GM12878 (cell line): ENCODE results near the gene EMX1. TPM values are rescaled to one million over a fixed set of nuclear protein-coding genes. Genes with fewer than 3 reads are reported as not detected.

Experiments
- ATAC-seq: fragments of 200-7000 bp; cut with Tn5 transposase; 3 replicates; pipeline ENCODE4 v1.9.1; 2020; ENCODE audit warnings: mild to moderate bottlenecking, moderate library complexity
- BruUV-seq: library from RNA; stranded (reverse); fragments of 400-500 nt; replicated peaks from 2 replicates; lab custom pipeline; 2021; lab: Mats Ljungman, UMichigan
- CTCF ChIA-PET: fragments of 300-600 bp; sonication (Branson Sonifier 250); formaldehyde crosslinking; extraction: SDS; loops from one replicate; lab custom pipeline; 2021; ENCODE audit warnings: inconsistent platforms; lab: Yijun Ruan, JAX
- POLR2A ChIA-PET: fragments of 350-600 bp; formaldehyde crosslinking; extraction: SDS; loops from one replicate; lab custom pipeline; 2021; ENCODE audit warnings: inconsistent platforms; lab: Charles Lee
- RAD21 ChIA-PET: fragments of 300-600 bp; sonication (Branson Sonifier 250); formaldehyde crosslinking; loops from one replicate; lab custom pipeline; 2023; ENCODE audit warnings: antibody characterized with exemption; ENCODE audit not compliant: unreplicated experiment; lab: Charles Lee
- SMC1A ChIA-PET: fragments of 300-600 bp; sonication (Branson Sonifier 250); formaldehyde crosslinking; loops from one replicate; lab custom pipeline; 2023; ENCODE audit not compliant: unreplicated experiment, uncharacterized antibody; lab: Charles Lee
- DNase-seq: peaks from one replicate; pipeline ENCODE4 v3.0.0-alpha.2; 2011; ENCODE audit warnings: low read depth, low spot score
- FAIRE-seq: peaks from 3 replicates; lab custom pipeline; 2011; peaks lifted over from hg19 to GRCh38; lab: Jason Lieb, UNC
- H2AFZ ChIP-seq: 2 replicates; pipeline ENCODE4 v1.6.0; 2011; ENCODE audit warnings: low read depth, low read length, control low read depth; ENCODE audit not compliant: control insufficient read depth
- H3K27ac ChIP-seq: 2 replicates; pipeline ENCODE4 v1.5.1; 2011; ENCODE audit warnings: control low read depth; ENCODE audit not compliant: control insufficient read depth, insufficient read depth
- H3K27me3 ChIP-seq, 2 experiments: replicated peaks in 1 of 2; 2 replicates each; pipeline versions ENCODE4 v1.6.0 to v1.6.1; 2011; ENCODE audit warnings: low read length in 1 of 2; ENCODE audit not compliant: control insufficient read depth in 2 of 2, insufficient read depth in 2 of 2
- H3K36me3 ChIP-seq, 2 experiments: 2 replicates each; pipeline ENCODE4 v1.5.1; 2011; ENCODE audit warnings: low read length in 1 of 2; ENCODE audit not compliant: control insufficient read depth in 2 of 2, insufficient read depth in 2 of 2
- H3K4me1 ChIP-seq: 2 replicates; pipeline ENCODE4 v1.6.1; 2011; ENCODE audit warnings: mild to moderate bottlenecking, low read length, moderate library complexity, mixed read lengths; ENCODE audit not compliant: control insufficient read depth, insufficient read depth
- H3K4me2 ChIP-seq: 2 replicates; pipeline ENCODE4 v1.6.0; 2011; ENCODE audit warnings: control low read depth; ENCODE audit not compliant: control insufficient read depth, insufficient read depth
- H3K4me3 ChIP-seq: fragments of 200-600 bp; sonication (generic); 2 replicates; pipeline ENCODE4 v1.5.1; 2016
- H3K79me2 ChIP-seq: 2 replicates; pipeline ENCODE4 v1.6.0; 2011; ENCODE audit warnings: low read length; ENCODE audit not compliant: control insufficient read depth, insufficient read depth
- H3K9ac ChIP-seq: 2 replicates; pipeline ENCODE4 v1.8.0; 2011; ENCODE audit warnings: low read length, control low read depth, mixed read lengths; ENCODE audit not compliant: control insufficient read depth, insufficient read depth
- H3K9me3 ChIP-seq: replicated peaks from 3 replicates; pipeline ENCODE4 v1.5.1; 2011; ENCODE audit warnings: mild to moderate bottlenecking, low read length; ENCODE audit not compliant: control insufficient read depth, insufficient read depth
- H4K20me1 ChIP-seq: 2 replicates; pipeline ENCODE4 v1.6.0; 2011; ENCODE audit not compliant: control insufficient read depth, insufficient read depth
- EZH2 ChIP-seq: IDR thresholded peaks from 2 replicates; pipeline ENCODE4 v1.6.1; 2012; ENCODE audit warnings: low read depth, mild to moderate bottlenecking, control low read depth, inconsistent platforms, low read length, borderline replicate concordance; ENCODE audit not compliant: control insufficient read depth
- FOXM1 ChIP-seq: IDR thresholded peaks from 2 replicates; pipeline ENCODE4 v1.6.1; 2012; ENCODE audit warnings: low read depth, mild to moderate bottlenecking, inconsistent platforms, low read length, moderate library complexity
- HDGF ChIP-seq: fragments of 450-650 bp; IDR thresholded peaks from 2 replicates; pipeline ENCODE4 v1.6.1; 2016; ENCODE audit warnings: antibody characterized with exemption
- IKZF1 ChIP-seq: fragments of 450-650 bp; conservative IDR thresholded peaks from 2 replicates; pipeline ENCODE4 v1.6.1; 2017; ENCODE audit warnings: antibody characterized with exemption, mild to moderate bottlenecking
- MEF2B ChIP-seq: fragments of 450-650 bp; IDR thresholded peaks from 2 replicates; pipeline ENCODE4 v1.6.1; 2018; ENCODE audit warnings: mild to moderate bottlenecking, moderate library complexity; ENCODE audit not compliant: partially characterized antibody, poor library complexity, severe bottlenecking
- MTA2 ChIP-seq: fragments of 450-650 bp; IDR thresholded peaks from 2 replicates; pipeline ENCODE4 v1.6.1; 2016; ENCODE audit warnings: low read depth, mild to moderate bottlenecking, moderate library complexity
- MYC ChIP-seq: IDR thresholded peaks from 2 replicates; pipeline ENCODE4 v1.6.1; 2011; ENCODE audit warnings: mild to moderate bottlenecking, low read length, moderate library complexity, inconsistent platforms; ENCODE audit not compliant: insufficient read depth, insufficient replicate concordance, insufficient read length, severe bottlenecking
- SIX5 ChIP-seq: IDR thresholded peaks from 2 replicates; pipeline ENCODE4 v1.6.1; 2011; ENCODE audit warnings: mild to moderate bottlenecking, low read depth, low read length, moderate library complexity; ENCODE audit not compliant: severe bottlenecking
- SMC3 ChIP-seq: IDR thresholded peaks from 2 replicates; pipeline ENCODE4 v1.6.1; 2011; ENCODE audit warnings: low read length, improper control_type of control experiment, borderline replicate concordance
- SUZ12 ChIP-seq: fragments of 200-600 bp; sonication (generic); IDR thresholded peaks from one replicate; pipeline ENCODE4 v1.6.1; 2018; ENCODE audit warnings: antibody characterized with exemption, mild to moderate bottlenecking; ENCODE audit not compliant: unreplicated experiment
- TCF12 ChIP-seq: IDR thresholded peaks from 2 replicates; pipeline ENCODE4 v1.6.1; 2011; ENCODE audit warnings: low read depth, mild to moderate bottlenecking, low read length
- WGBS: methylation state at CpG from one replicate; pipeline ENCODE4 v1.1.6; 2016; ENCODE audit warnings: low lambda C conversion rate; ENCODE audit not compliant: insufficient replicate concordance, insufficient coverage; ENCODE audit errors: missing lambda C conversion rate; 5-methylcytosine and 5-hydroxymethylcytosine counted together
- in situ Hi-C: fragments of 300-500 bp; cut with MboI; formaldehyde crosslinking; loops from 9 replicates; pipeline ENCODE4 v1.14.3; 2018; ENCODE audit warnings: mixed read lengths
- intact Hi-C: fragments of 100-400 bp; cut with micrococcal nuclease; formaldehyde crosslinking; loops from one replicate; pipeline ENCODE4 v1.14.2; 2022; ENCODE audit not compliant: unreplicated experiment
- polyA plus RNA-seq, 11 experiments: library from polyadenylated mRNA; depleted of rRNA in 4 of 11; unstranded in 6 of 11; stranded (reverse) in 5 of 11; fragments of >200 nt; fragmentation: Nextera tagmentation in 4 of 11; fragmentation: Illumina TruSeq in 1 of 11; extraction: Ambion mirVana in 4 of 11; extraction: Trizol in 1 of 11; gene quantifications; 1 replicate in 1 of 11; 2 replicates in 10 of 11; pipeline versions ENCODE4 v1.2.1 to v1.2.3, GENCODE V29; 2011 to 2016; ENCODE audit warnings: inconsistent platforms in 2 of 11, missing spikeins in 2 of 11, low read depth in 1 of 11
- total RNA-seq, 4 experiments: library from RNA; depleted of rRNA in 3 of 4; stranded (reverse); fragments of >200 nt in 3 of 4; fragmentation: Illumina TruSeq in 1 of 4; extraction: Trizol in 1 of 4; gene quantifications; 2 replicates each; pipeline versions ENCODE4 v1.2.1 to v1.2.3, GENCODE V29; 2013 to 2021

EMX1 gene
- total and polyA plus RNA-seq, 10 of the 15 experiments (the other 5 are each of a cell fraction or from before 2014, with no cell fraction given), result 0.07 to 5.1 (median 1.2) TPM; not detected in 1

GRCh38 chr2:72935611-72935957, 18.3 kb downstream of the EMX1 start:
- H3K9me3 ChIP-seq, result no peaks in the 10 kb centered on the region
- FAIRE-seq (no peak), ATAC-seq (no peak), DNase-seq (no peak)
- POLR2A ChIA-PET, result no interaction called here
- 81% methylated on average over 2 of the region's 2 CpGs for WGBS
- no peaks in the 10 kb centered on the region for H3K36me3 ChIP-seq
- no peak overlapping the region for H2AFZ ChIP-seq
- no peaks in the 10 kb centered on the region; the same call in 1 of the 2 replicates for H3K4me1 ChIP-seq
- CTCF ChIA-PET, result interaction anchor here (0.7 to 8.0 kb wide), 13 partner anchors 9 to 516 kb away, joined by 3 to 117 read pairs (median 3); partner anchors contain the start of genes EMX1 and SPR
- intact Hi-C loops, result loop anchor here (1.0 kb wide), 1 partner anchor 42 kb away; no protein-coding TSS in a partner anchor
- no peak for TF ChIP-seq MYC
- TF ChIP-seq SMC3, result no peak
- no peak for TF ChIP-seq EZH2
- no peak for TF ChIP-seq TCF12
- no peak for TF ChIP-seq HDGF
- no peak for TF ChIP-seq IKZF1
- TF ChIP-seq FOXM1, result no peak
- no peak for TF ChIP-seq MEF2B
- TF ChIP-seq SUZ12, result no peak
- TF ChIP-seq SIX5, result no peak
- TF ChIP-seq MTA2, result no peak
- H3K79me2 ChIP-seq, result no peaks in the 10 kb centered on the region
- RAD21 ChIA-PET, result interaction anchor here (1.0 to 3.3 kb wide), 3 partner anchors 38 to 49 kb away, joined by 4 to 51 read pairs (median 5); partner anchors contain the start of gene SPR
- H3K4me2 ChIP-seq, result no peak overlapping the region
- H3K27ac ChIP-seq, result no peak overlapping the region
- no peak overlapping the region for H3K9ac ChIP-seq
- H3K4me3 ChIP-seq, result no peak overlapping the region
- in situ Hi-C loops, result no loop called here
- no TSS peak for BruUV-seq
- H3K27me3 ChIP-seq, result no peaks in the 10 kb centered on the region
- no peaks in the 10 kb centered on the region; the same call in 1 of the 2 replicates for H4K20me1 ChIP-seq
- SMC1A ChIA-PET, result interaction anchor here (0.8 to 4.8 kb wide), 4 partner anchors 10 to 93 kb away, joined by 3 to 39 read pairs (median 9); partner anchors contain the start of gene EMX1
